ENCODE measurements around the gene EPHA4.
A peak's percentile ranks its signal among the peaks of the same experiment; 100 is the strongest.

Gene EPHA4

GRCh38 chr2:221477714-221478484, 94.2 kb downstream of the EPHA4 start:
- no peak overlapping the region for H3K4me3 ChIP-seq (replicated peaks in 1 of 2; ENCODE audit: low read depth in 2 of 2, low read length in 2 of 2)
- DNase-seq (ENCODE audit: low read depth in 2 of 2): no peak
- TF ChIP-seq, protein P1, sequence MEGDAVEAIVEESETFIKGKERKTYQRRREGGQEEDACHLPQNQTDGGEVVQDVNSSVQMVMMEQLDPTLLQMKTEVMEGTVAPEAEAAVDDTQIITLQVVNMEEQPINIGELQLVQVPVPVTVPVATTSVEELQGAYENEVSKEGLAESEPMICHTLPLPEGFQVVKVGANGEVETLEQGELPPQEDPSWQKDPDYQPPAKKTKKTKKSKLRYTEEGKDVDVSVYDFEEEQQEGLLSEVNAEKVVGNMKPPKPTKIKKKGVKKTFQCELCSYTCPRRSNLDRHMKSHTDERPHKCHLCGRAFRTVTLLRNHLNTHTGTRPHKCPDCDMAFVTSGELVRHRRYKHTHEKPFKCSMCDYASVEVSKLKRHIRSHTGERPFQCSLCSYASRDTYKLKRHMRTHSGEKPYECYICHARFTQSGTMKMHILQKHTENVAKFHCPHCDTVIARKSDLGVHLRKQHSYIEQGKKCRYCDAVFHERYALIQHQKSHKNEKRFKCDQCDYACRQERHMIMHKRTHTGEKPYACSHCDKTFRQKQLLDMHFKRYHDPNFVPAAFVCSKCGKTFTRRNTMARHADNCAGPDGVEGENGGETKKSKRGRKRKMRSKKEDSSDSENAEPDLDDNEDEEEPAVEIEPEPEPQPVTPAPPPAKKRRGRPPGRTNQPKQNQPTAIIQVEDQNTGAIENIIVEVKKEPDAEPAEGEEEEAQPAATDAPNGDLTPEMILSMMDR (IDR thresholded peaks at IDR 0.05; ENCODE audit: low read depth, low read length): no peak

DNA sequence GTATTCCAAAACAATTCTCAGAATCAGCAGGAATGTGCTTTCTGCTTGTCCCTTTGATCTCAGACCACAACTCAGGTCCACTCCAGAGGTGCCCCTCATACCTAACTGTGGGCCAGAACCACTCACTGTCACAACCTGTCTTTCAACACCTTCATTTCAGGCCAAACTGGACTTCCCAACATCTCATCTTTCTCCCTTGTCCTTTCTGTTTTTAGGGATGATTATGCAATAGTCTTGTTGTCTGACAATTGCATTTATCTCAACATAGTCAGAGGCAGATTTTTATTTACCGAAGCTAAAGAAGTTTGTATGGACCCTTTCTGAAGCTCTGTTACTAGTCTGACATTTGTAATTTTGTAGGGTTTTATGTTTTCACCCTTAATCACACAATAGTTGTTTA, 95.9 kb downstream of the EPHA4 start:
- TF ChIP-seq, protein P1 (IDR thresholded peaks at IDR 0.05; ENCODE audit: low read depth, low read length): no peak
- no peak overlapping the region for H3K4me3 ChIP-seq (replicated peaks in 1 of 2; ENCODE audit: low read depth in 2 of 2, low read length in 2 of 2)

DNA sequence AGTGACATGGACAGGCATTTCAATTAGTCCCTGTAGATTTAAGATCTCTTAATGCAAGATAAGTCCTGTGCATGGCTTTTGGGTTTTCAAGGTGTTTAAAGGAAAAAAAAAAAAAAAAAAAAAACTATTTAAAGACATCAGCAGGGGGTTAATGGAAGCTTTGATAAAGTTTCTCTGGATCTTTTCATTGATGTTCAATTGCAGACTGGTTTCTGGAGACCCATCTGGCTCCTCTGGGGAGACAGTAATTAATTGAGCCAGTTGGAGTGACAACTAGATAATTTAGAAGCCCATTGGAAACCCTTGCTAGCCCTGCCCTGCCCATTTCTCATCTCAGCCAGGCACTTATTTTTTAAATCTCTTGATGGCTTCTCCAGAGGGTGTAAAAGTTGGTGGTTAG, 98.7 kb downstream of the EPHA4 start:
- TF ChIP-seq, protein P1 (IDR thresholded peaks at IDR 0.05; ENCODE audit: low read depth, low read length): no peak
- no peak for DNase-seq (ENCODE audit: low read depth in 2 of 2)
- H3K4me3 ChIP-seq (replicated peaks in 1 of 2; ENCODE audit: low read depth in 2 of 2, low read length in 2 of 2): no peak overlapping the region

More for the DNA sequence above, 95.9 kb downstream of the EPHA4 start:
- DNase-seq (ENCODE audit: low read depth in 2 of 2): no peak

DNA sequence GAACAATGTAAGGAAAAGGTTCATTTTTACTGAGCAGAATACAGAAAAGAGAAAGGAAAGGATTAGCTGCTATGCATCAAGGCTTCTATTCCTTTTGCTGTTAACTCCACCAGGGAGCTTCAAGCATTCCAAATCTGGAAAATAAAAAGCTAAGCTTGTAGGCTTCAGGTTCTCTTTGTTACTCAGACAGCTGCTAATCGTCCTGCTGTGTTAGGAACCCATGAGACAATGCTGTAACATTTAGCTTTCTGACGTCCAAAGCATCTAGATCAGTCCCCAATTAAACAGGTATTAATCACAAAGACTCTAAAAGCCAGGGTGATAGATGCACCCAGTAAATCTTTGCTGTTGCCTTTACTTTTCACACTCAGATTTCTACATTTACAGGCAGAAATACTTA, 103.8 kb downstream of the EPHA4 start:
- DNase-seq (ENCODE audit: low read depth in 2 of 2): no peak
- TF ChIP-seq, protein P1 (IDR thresholded peaks at IDR 0.05; ENCODE audit: low read depth, low read length): no peak

DNA sequence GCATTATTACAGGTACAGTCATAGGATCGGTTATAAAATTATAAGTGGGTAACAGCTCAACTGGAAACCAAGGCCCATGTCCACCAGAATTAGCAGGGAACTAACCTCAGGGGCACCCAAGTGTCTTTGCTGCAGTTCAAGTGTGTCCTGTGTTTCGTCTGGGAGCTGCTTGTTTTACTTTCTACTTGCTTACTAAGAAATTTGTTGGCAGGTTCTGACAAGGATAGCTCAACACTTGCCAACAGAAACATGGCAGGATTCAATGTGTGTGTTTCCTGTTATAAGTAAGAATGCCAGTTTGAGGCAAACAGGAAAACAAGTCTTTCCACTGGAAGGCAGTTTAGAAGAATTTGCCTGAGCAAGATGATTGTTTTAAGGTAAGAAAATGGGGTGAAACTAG, 104.5 kb downstream of the EPHA4 start:
- TF ChIP-seq, protein P1 (IDR thresholded peaks at IDR 0.05; ENCODE audit: low read depth, low read length): no peak
- peak; percentile 17 to 69 for DNase-seq (ENCODE audit: low read depth in 2 of 2)
- H3K4me3 ChIP-seq (replicated peaks in 1 of 2; ENCODE audit: low read depth in 2 of 2, low read length in 2 of 2): no peak overlapping the region

More for the DNA sequence above, 103.8 kb downstream of the EPHA4 start:
- H3K4me3 ChIP-seq (replicated peaks in 1 of 2; ENCODE audit: low read depth in 2 of 2, low read length in 2 of 2): no peak overlapping the region

DNA sequence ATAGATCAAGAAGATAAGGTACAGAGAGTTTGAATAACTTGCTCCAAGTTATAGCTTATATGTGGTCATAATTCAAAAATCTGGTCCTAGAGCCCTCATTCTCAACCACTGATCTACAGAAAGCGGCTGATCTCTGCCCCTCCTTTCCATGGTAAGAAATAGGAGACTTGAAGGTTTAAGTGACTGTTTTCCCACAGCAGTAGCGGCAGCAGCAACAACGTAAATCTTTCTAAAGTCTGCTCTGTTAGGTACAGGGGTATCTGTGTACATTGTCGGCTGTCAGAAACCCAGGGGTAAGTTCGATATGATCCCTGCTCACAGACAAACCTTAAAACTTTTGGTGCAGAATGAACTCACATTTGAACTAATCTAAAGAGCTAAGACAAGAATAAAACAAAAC, 105.4 kb downstream of the EPHA4 start:
- TF ChIP-seq, protein P1 (IDR thresholded peaks at IDR 0.05; ENCODE audit: low read depth, low read length): no peak
- DNase-seq (ENCODE audit: low read depth in 2 of 2): no peak
- no peak overlapping the region for H3K4me3 ChIP-seq (replicated peaks in 1 of 2; ENCODE audit: low read depth in 2 of 2, low read length in 2 of 2)

Measured in cardiac fibroblast (primary cell).